Neural cell (in vitro differentiated cells): ENCODE results near the gene SCRG1.

Experiments used
- CTCF ChIP-seq: fragments of 450-650 bp; IDR thresholded peaks from 2 replicates; pipeline ENCODE4 v1.5.1; 2014; ENCODE audit warnings: antibody characterized with exemption, mild to moderate bottlenecking, moderate library complexity; ENCODE audit not compliant: poor library complexity, severe bottlenecking
- EP300 ChIP-seq: fragments of 450-650 bp; conservative IDR thresholded peaks from 2 replicates; pipeline ENCODE4 v1.6.1; 2014; ENCODE audit warnings: antibody characterized with exemption, mild to moderate bottlenecking, moderate library complexity; ENCODE audit not compliant: poor library complexity, severe bottlenecking
- EZH2 ChIP-seq: fragments of 200-600, 300-800 bp; shearing (Covaris generic), sonication (generic); IDR thresholded peaks from 2 replicates; pipeline ENCODE4 v1.6.1; 2014; ENCODE audit warnings: antibody characterized with exemption, low read length, borderline replicate concordance, mild to moderate bottlenecking; ENCODE audit not compliant: insufficient read depth, poor library complexity, severe bottlenecking
- POLR2AphosphoS5 ChIP-seq: IDR thresholded peaks from 2 replicates; pipeline ENCODE4 v1.6.1; 2012
- RAD21 ChIP-seq: fragments of 450-650 bp; conservative IDR thresholded peaks from 2 replicates; pipeline ENCODE4 v1.6.1; 2014; ENCODE audit warnings: antibody characterized with exemption, mild to moderate bottlenecking, moderate library complexity

DNA sequence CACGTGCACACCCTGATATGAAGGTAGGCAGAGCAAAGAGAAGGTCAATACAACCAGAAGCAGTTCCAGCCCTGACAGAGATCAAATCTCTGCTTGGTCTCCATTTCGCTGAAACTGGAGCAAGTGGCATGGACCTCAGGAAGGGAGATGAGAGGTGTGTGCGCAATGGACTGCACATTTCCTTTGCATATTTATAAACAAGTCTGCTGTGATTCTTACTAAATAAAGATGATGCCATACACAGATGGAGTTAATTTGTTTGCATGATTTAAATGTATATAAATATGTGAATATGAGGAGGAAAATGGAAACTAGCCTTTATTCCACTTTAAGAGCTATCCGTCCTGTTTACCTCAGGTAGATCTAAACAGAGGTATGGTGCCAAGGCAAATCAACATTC is 2.1 kb upstream of the SCRG1 start:
- no peak for TF ChIP-seq CTCF
- no peak for TF ChIP-seq EP300
- no peak for TF ChIP-seq RAD21
- TF ChIP-seq EZH2, result no peak
- no peak for TF ChIP-seq POLR2AphosphoS5
